HEK293 (cell line): ENCODE data around the gene FA2H.

ENCODE experiments used
- CTCF ChIA-PET: fragments of 350-600 bp; formaldehyde crosslinking; extraction: SDS; loops from one replicate; lab custom pipeline; 2021; ENCODE audit warnings: antibody characterized with exemption; lab: Yijun Ruan, JAX
- POLR2A ChIA-PET: fragments of 300-600 bp; formaldehyde crosslinking; extraction: SDS; loops from one replicate; lab custom pipeline; 2020; ENCODE audit warnings: antibody characterized with exemption, inconsistent platforms; lab: Yijun Ruan, JAX
- H3K27ac ChIP-seq: fragments of 200-500 bp; sonication (Bioruptor generic); 2 replicates; pipeline ENCODE4 v1.5.1; 2014; ENCODE audit warnings: low read depth, low read length, control low read depth, inconsistent platforms; ENCODE audit errors: extremely low read depth
- H3K36me3 ChIP-seq, 2 experiments: fragments of 200-500 bp in 1 of 2; sonication (Bioruptor generic) in 1 of 2; 1 replicate in 1 of 2; 2 replicates in 1 of 2; pipeline ENCODE4 v1.5.1; 2014 to 2017; ENCODE audit warnings: inconsistent platforms in 2 of 2, low read length in 2 of 2; ENCODE audit not compliant: control insufficient read depth in 2 of 2, insufficient read depth in 1 of 2
- H3K4me1 ChIP-seq: fragments of 200-500 bp; sonication (Bioruptor generic); 2 replicates; pipeline ENCODE4 v1.5.1; 2014; ENCODE audit warnings: mild to moderate bottlenecking, low read length, inconsistent platforms; ENCODE audit not compliant: control insufficient read depth, insufficient read depth
- H3K4me3 ChIP-seq: 2 replicates; pipeline ENCODE4 v1.5.1; 2011; ENCODE audit warnings: low read depth, mild to moderate bottlenecking, control low read depth, low read length, moderate library complexity
- H3K9me3 ChIP-seq: fragments of 200-500 bp; sonication (Bioruptor generic); 2 replicates; pipeline ENCODE4 v1.5.1; 2014; ENCODE audit warnings: low read depth, low read length, inconsistent platforms; ENCODE audit not compliant: control insufficient read depth, insufficient read depth
- BCL11B ChIP-seq: fragments of 450-650 bp; formaldehyde crosslinking; IDR thresholded peaks from 2 replicates; pipeline ENCODE4 v1.5.1; 2016; ENCODE audit warnings: low read depth, missing biosample characterization, missing genetic modification characterization
- GLI2 ChIP-seq: fragments of 450-650 bp; formaldehyde crosslinking; IDR thresholded peaks from 2 replicates; pipeline ENCODE4; 2017; ENCODE audit warnings: missing biosample characterization, missing genetic modification characterization, low read depth, borderline replicate concordance
- KLF10 ChIP-seq: fragments of 450-650 bp; IDR thresholded peaks from 2 replicates; pipeline ENCODE4 v1.5.1; 2018; ENCODE audit warnings: missing biosample characterization, mild to moderate bottlenecking, missing genetic modification characterization
- ZFP41 ChIP-seq: fragments of 450-650 bp; formaldehyde crosslinking; IDR thresholded peaks from 2 replicates; pipeline ENCODE4 v1.5.1; 2016; ENCODE audit warnings: missing biosample characterization, missing genetic modification characterization, borderline replicate concordance
- ZNF114 ChIP-seq: fragments of 450-650 bp; formaldehyde crosslinking; IDR thresholded peaks from 2 replicates; pipeline ENCODE4 v1.5.0; 2017; ENCODE audit warnings: missing biosample characterization, missing genetic modification characterization
- ZNF140 ChIP-seq: fragments of 450-650 bp; formaldehyde crosslinking; IDR thresholded peaks from 2 replicates; pipeline ENCODE4 v1.5.1; 2016; ENCODE audit warnings: missing biosample characterization, missing genetic modification characterization
- ZNF175 ChIP-seq: fragments of 450-650 bp; formaldehyde crosslinking; IDR thresholded peaks from 2 replicates; pipeline ENCODE4 v1.5.1; 2016; ENCODE audit warnings: missing biosample characterization, missing genetic modification characterization
- ZNF223 ChIP-seq: fragments of 450-650 bp; formaldehyde crosslinking; IDR thresholded peaks from 2 replicates; pipeline ENCODE4 v1.5.1; 2016; ENCODE audit warnings: missing biosample characterization, missing genetic modification characterization
- ZNF239 ChIP-seq: fragments of 450-650 bp; formaldehyde crosslinking; IDR thresholded peaks from 2 replicates; pipeline ENCODE4 v1.5.1; 2016; ENCODE audit warnings: missing biosample characterization, missing genetic modification characterization
- ZNF248 ChIP-seq: fragments of 450-650 bp; formaldehyde crosslinking; IDR thresholded peaks from 2 replicates; pipeline ENCODE4 v1.5.1; 2017; ENCODE audit warnings: missing biosample characterization, missing genetic modification characterization
- ZNF292 ChIP-seq: fragments of 450-650 bp; formaldehyde crosslinking; IDR thresholded peaks from 2 replicates; pipeline ENCODE4 v1.5.1; 2016; ENCODE audit warnings: low read depth, missing biosample characterization, missing genetic modification characterization, borderline replicate concordance
- ZNF416 ChIP-seq: fragments of 450-650 bp; formaldehyde crosslinking; IDR thresholded peaks from 2 replicates; pipeline ENCODE4 v1.5.1; 2016; ENCODE audit warnings: missing biosample characterization, missing genetic modification characterization
- ZNF510 ChIP-seq: fragments of 450-650 bp; formaldehyde crosslinking; IDR thresholded peaks from 2 replicates; pipeline ENCODE4 v1.5.1; 2018; ENCODE audit warnings: mild to moderate bottlenecking, missing genetic modification characterization, missing biosample characterization; ENCODE audit not compliant: insufficient replicate concordance
- ZNF544 ChIP-seq: fragments of 450-650 bp; formaldehyde crosslinking; IDR thresholded peaks from 2 replicates; pipeline ENCODE4 v1.5.0; 2017; ENCODE audit warnings: missing biosample characterization, missing genetic modification characterization
- ZNF548 ChIP-seq: fragments of 450-650 bp; formaldehyde crosslinking; IDR thresholded peaks from 2 replicates; pipeline ENCODE4 v1.5.1; 2016; ENCODE audit warnings: missing biosample characterization, missing genetic modification characterization
- ZNF558 ChIP-seq: fragments of 450-650 bp; formaldehyde crosslinking; IDR thresholded peaks from 2 replicates; pipeline ENCODE4 v1.5.1; 2016; ENCODE audit warnings: missing biosample characterization, missing genetic modification characterization
- ZNF561 ChIP-seq: fragments of 450-650 bp; IDR thresholded peaks from 2 replicates; pipeline ENCODE4 v1.5.1; 2018; ENCODE audit warnings: missing biosample characterization, missing genetic modification characterization, borderline replicate concordance
- ZNF571 ChIP-seq: fragments of 450-650 bp; formaldehyde crosslinking; IDR thresholded peaks from 2 replicates; pipeline ENCODE4 v1.5.0; 2017; ENCODE audit warnings: missing biosample characterization, missing genetic modification characterization
- ZNF600 ChIP-seq: fragments of 450-650 bp; formaldehyde crosslinking; IDR thresholded peaks from 2 replicates; pipeline ENCODE4 v1.5.1; 2016; ENCODE audit warnings: missing biosample characterization, missing genetic modification characterization
- ZNF621 ChIP-seq: fragments of 450-650 bp; formaldehyde crosslinking; IDR thresholded peaks from 2 replicates; pipeline ENCODE4 v1.5.1; 2017; ENCODE audit warnings: missing biosample characterization, missing genetic modification characterization
- ZNF658 ChIP-seq: fragments of 450-650 bp; formaldehyde crosslinking; IDR thresholded peaks from 2 replicates; pipeline ENCODE4; 2016; ENCODE audit warnings: missing biosample characterization, missing genetic modification characterization
- ZNF660 ChIP-seq: fragments of 450-650 bp; IDR thresholded peaks from 2 replicates; pipeline ENCODE4 v1.5.1; 2018; ENCODE audit warnings: missing biosample characterization, mild to moderate bottlenecking, missing genetic modification characterization
- ZNF707 ChIP-seq: fragments of 450-650 bp; formaldehyde crosslinking; IDR thresholded peaks from 2 replicates; pipeline ENCODE4 v1.5.1; 2016; ENCODE audit warnings: missing biosample characterization, missing genetic modification characterization
- ZNF785 ChIP-seq: fragments of 450-650 bp; formaldehyde crosslinking; IDR thresholded peaks from 2 replicates; pipeline ENCODE4 v1.5.1; 2016; ENCODE audit warnings: missing biosample characterization, missing genetic modification characterization
- TF ChIP-seq, protein P1 (sequence below): fragments of 450-650 bp; formaldehyde crosslinking; IDR thresholded peaks from 2 replicates; pipeline ENCODE4 v1.5.1; 2017; ENCODE audit warnings: missing biosample characterization, mild to moderate bottlenecking, missing genetic modification characterization, moderate library complexity
- TF ChIP-seq, protein P2 (sequence below): fragments of 450-650 bp; formaldehyde crosslinking; IDR thresholded peaks from 2 replicates; pipeline ENCODE4 v1.5.1; 2016; ENCODE audit warnings: missing biosample characterization, missing genetic modification characterization
- TF ChIP-seq, protein P3 (sequence below): fragments of 450-650 bp; formaldehyde crosslinking; IDR thresholded peaks from 2 replicates; pipeline ENCODE4; 2016; ENCODE audit warnings: missing biosample characterization, missing genetic modification characterization
- TF ChIP-seq, protein P4 (sequence below): fragments of 450-650 bp; formaldehyde crosslinking; IDR thresholded peaks from 2 replicates; pipeline ENCODE4 v1.5.1; 2017; ENCODE audit warnings: missing biosample characterization, missing genetic modification characterization
- TF ChIP-seq, protein P5 (sequence below): fragments of 450-650 bp; formaldehyde crosslinking; IDR thresholded peaks from 2 replicates; pipeline ENCODE4 v1.5.1; 2016; ENCODE audit warnings: missing biosample characterization, missing genetic modification characterization, low read depth

Gene FA2H

DNA sequence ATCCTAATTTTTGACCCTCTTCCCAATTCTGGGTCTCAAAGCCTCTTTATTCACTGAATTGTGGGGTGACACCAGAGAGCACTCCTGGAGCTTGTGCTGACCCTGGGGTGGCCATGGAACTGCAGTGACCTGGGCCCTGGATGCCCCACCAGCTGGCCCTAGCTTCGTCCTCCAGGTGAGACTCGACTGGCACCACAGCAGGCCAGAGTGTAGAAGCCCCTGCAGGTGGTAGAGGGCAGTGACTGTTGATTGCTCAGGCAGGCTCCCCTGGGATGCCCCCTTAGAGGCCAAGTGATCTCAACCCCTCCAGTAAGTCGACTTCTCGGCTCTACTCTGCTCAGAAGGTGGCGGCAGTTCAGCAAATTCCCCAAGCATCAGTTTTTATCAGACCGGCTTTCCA, 6.4 kb downstream of the FA2H start:
- Histone ChIP-seq H3K36me3 (no peaks in the 10 kb centered on the region), H3K27ac (no peak overlapping the region), H3K9me3 (no peaks in the 10 kb centered on the region), H3K4me3 (no peak overlapping the region), H3K4me1 (no peaks in the 10 kb centered on the region)
- ChIA-PET POLR2A (no interaction called here), CTCF (interaction anchor here (0.5 kb wide), 1 partner anchor 55 kb away, joined by 3 read pairs; no protein-coding TSS in a partner anchor)
- TF ChIP-seq ZNF558 (tag by site-specific recombination) (no peak), ZNF548 (tag by site-specific recombination) (no peak), ZNF600 (no peak), ZNF292 (tag by site-specific recombination) (no peak), ZNF248 (no peak), ZNF223 (tag by site-specific recombination) (no peak), ZFP41 (no peak), GLI2 (tag by site-specific recombination) (no peak), ZNF621 (tag by site-specific recombination) (no peak), KLF10 (tag by site-specific recombination) (no peak), ZNF544 (no peak), BCL11B (tag by site-specific recombination) (no peak), ZNF660 (no peak), ZNF510 (tag by site-specific recombination) (no peak), ZNF785 (tag by site-specific recombination) (no peak), ZNF239 (tag by site-specific recombination) (no peak)
- TF ChIP-seq, protein P1, sequence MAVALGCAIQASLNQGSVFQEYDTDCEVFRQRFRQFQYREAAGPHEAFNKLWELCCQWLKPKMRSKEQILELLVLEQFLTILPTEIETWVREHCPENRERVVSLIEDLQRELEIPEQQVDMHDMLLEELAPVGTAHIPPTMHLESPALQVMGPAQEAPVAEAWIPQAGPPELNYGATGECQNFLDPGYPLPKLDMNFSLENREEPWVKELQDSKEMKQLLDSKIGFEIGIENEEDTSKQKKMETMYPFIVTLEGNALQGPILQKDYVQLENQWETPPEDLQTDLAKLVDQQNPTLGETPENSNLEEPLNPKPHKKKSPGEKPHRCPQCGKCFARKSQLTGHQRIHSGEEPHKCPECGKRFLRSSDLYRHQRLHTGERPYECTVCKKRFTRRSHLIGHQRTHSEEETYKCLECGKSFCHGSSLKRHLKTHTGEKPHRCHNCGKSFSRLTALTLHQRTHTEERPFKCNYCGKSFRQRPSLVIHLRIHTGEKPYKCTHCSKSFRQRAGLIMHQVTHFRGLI (tag by site-specific recombination) = no peak
- TF ChIP-seq, protein P2, sequence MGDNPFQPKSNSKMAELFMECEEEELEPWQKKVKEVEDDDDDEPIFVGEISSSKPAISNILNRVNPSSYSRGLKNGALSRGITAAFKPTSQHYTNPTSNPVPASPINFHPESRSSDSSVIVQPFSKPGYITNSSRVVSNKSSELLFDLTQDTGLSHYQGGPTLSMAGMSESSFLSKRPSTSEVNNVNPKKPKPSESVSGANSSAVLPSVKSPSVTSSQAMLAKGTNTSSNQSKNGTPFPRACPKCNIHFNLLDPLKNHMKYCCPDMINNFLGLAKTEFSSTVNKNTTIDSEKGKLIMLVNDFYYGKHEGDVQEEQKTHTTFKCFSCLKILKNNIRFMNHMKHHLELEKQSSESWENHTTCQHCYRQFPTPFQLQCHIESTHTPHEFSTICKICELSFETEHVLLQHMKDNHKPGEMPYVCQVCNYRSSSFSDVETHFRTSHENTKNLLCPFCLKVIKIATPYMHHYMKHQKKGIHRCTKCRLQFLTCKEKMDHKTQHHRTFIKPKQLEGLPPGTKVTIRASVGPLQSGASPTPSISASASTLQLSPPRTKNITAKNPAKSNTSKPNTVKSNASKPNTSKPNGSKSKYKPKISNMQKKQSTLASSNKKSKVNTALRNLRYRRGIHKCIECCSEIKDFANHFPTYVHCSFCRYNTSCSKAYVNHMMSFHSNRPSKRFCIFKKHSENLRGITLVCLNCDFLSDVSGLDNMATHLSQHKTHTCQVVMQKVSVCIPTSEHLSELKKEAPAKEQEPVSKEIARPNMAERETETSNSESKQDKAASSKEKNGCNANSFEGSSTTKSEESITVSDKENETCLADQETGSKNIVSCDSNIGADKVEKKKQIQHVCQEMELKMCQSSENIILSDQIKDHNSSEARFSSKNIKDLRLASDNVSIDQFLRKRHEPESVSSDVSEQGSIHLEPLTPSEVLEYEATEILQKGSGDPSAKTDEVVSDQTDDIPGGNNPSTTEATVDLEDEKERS (tag by site-specific recombination) = no peak

DNA sequence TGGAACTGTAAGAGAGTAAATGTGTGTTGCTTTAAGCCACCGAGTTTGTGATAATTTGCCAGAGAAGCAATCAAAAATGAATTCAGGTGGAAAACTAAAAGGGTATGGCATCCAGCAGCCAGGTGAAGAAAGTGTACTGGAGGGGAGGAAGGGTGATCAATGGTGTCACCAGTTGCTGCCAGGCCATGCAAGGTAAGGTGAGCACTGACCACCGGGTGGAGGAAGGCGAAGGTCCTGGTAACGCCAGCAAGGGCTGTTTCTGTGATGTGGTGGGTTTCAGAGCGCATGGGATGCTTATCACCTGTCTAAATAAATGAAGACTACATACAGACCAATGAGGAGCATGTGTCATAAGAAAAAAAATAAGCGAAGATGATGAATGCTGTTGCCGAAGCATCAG, 6.9 kb downstream of the FA2H start:
- Histone ChIP-seq H3K4me3 (no peak overlapping the region), H3K27ac (no peak overlapping the region), H3K4me1 (no peaks in the 10 kb centered on the region), H3K36me3 (no peaks in the 10 kb centered on the region), H3K9me3 (no peaks in the 10 kb centered on the region)
- CTCF ChIA-PET = interaction anchor here (0.5 to 0.6 kb wide), 2 partner anchors 55 to 133 kb away, joined by 3 to 4 read pairs; no protein-coding TSS in a partner anchor
- POLR2A ChIA-PET = no interaction called here
- TF ChIP-seq ZNF140 (tag by site-specific recombination) = no peak
- TF ChIP-seq ZNF175 (tag by site-specific recombination) = no peak
- TF ChIP-seq, protein P3, sequence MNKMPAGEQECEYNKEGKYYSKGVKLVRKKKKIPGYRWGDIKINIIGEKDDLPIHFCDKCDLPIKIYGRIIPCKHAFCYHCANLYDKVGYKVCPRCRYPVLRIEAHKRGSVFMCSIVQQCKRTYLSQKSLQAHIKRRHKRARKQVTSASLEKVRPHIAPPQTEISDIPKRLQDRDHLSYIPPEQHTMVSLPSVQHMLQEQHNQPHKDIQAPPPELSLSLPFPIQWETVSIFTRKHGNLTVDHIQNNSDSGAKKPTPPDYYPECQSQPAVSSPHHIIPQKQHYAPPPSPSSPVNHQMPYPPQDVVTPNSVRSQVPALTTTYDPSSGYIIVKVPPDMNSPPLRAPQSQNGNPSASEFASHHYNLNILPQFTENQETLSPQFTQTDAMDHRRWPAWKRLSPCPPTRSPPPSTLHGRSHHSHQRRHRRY (tag by site-specific recombination) = no peak
- no peak for TF ChIP-seq ZNF114 (tag by site-specific recombination)
- no peak for TF ChIP-seq ZNF571 (tag by site-specific recombination)
- TF ChIP-seq, protein P4, sequence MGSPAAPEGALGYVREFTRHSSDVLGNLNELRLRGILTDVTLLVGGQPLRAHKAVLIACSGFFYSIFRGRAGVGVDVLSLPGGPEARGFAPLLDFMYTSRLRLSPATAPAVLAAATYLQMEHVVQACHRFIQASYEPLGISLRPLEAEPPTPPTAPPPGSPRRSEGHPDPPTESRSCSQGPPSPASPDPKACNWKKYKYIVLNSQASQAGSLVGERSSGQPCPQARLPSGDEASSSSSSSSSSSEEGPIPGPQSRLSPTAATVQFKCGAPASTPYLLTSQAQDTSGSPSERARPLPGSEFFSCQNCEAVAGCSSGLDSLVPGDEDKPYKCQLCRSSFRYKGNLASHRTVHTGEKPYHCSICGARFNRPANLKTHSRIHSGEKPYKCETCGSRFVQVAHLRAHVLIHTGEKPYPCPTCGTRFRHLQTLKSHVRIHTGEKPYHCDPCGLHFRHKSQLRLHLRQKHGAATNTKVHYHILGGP = no peak
- no peak for TF ChIP-seq ZNF707 (tag by site-specific recombination)
- TF ChIP-seq ZNF658 = no peak
- no peak for TF ChIP-seq ZNF416 (tag by site-specific recombination)
- TF ChIP-seq, protein P5, sequence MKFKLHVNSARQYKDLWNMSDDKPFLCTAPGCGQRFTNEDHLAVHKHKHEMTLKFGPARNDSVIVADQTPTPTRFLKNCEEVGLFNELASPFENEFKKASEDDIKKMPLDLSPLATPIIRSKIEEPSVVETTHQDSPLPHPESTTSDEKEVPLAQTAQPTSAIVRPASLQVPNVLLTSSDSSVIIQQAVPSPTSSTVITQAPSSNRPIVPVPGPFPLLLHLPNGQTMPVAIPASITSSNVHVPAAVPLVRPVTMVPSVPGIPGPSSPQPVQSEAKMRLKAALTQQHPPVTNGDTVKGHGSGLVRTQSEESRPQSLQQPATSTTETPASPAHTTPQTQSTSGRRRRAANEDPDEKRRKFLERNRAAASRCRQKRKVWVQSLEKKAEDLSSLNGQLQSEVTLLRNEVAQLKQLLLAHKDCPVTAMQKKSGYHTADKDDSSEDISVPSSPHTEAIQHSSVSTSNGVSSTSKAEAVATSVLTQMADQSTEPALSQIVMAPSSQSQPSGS = no peak
- TF ChIP-seq ZNF561 (tag by site-specific recombination) = no peak
